NT2/D1 (cell line): Measurements from ENCODE around the gene SMPDL3A.

Experiments
- DNase-seq: peaks from one replicate; pipeline ENCODE4 v3.0.0-alpha.2; 2011; ENCODE audit warnings: low read depth, low spot score
- H3K27me3 ChIP-seq: 2 replicates; pipeline ENCODE4 v1.6.0; 2011; ENCODE audit warnings: mild to moderate bottlenecking; ENCODE audit not compliant: insufficient read length, insufficient read depth
- H3K36me3 ChIP-seq: 2 replicates; pipeline ENCODE4 v1.6.1; 2011; ENCODE audit warnings: mild to moderate bottlenecking, low read length, mixed read lengths; ENCODE audit not compliant: insufficient read depth, insufficient read length
- H3K4me1 ChIP-seq: 2 replicates; pipeline ENCODE4 v1.5.1; 2011; ENCODE audit not compliant: insufficient read depth, insufficient read length
- H3K4me3 ChIP-seq: 2 replicates; pipeline ENCODE4 v1.5.1; 2011; ENCODE audit warnings: low read depth; ENCODE audit not compliant: insufficient read length
- H3K9ac ChIP-seq: 2 replicates; pipeline ENCODE4 v1.6.0; 2011; ENCODE audit warnings: low read depth; ENCODE audit not compliant: insufficient read length
- H3K9me3 ChIP-seq: 2 replicates; pipeline ENCODE4 v1.5.1; 2011; ENCODE audit warnings: mild to moderate bottlenecking, low read length; ENCODE audit not compliant: insufficient read depth
- SUZ12 ChIP-seq: IDR thresholded peaks from 2 replicates; pipeline ENCODE4 v1.6.1; 2011; ENCODE audit not compliant: insufficient read length, insufficient read depth; ENCODE audit errors: extremely low read depth
- YY1 ChIP-seq: IDR thresholded peaks from 2 replicates; pipeline ENCODE4 v1.6.1; 2011; ENCODE audit not compliant: insufficient read length, insufficient read depth
- ZNF274 ChIP-seq: IDR thresholded peaks from 2 replicates; pipeline ENCODE4 v1.6.1; 2011; ENCODE audit warnings: mild to moderate bottlenecking, low read depth, low read length

SMPDL3A gene

DNA sequence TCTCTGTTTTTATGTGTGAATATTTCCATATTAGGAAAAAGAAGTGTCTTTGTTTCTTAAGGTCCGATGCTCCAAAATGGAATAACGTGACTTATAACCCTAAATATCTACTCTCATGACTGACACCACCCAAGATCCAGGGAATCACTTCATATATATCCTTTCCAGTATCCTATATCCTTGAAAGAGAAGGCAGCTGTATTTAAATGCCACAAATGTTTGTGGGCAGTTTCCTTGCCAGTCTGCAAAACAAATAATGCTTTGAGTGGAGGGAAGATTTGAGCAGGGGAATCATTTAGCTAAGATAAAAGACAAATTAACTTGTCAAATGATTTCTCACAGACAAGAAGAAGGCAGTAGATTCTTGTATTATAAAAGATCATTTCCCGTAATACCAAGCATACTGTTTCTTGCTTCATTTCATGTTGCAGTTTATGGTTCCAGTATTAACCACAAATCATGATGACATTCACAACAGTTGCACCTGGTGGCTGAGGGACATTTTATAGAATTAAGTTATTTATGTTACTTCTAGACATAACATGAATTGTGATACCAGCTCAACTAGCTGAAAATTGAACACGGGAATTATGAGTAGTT, 39.5 kb upstream of the SMPDL3A start:
- no peak overlapping the region for H3K9ac ChIP-seq
- H3K36me3 ChIP-seq, result no peaks in the 10 kb centered on the region
- TF ChIP-seq YY1, result no peak
- TF ChIP-seq SUZ12, result no peak
- TF ChIP-seq ZNF274, result no peak
- no peak for DNase-seq
- peaks cover 5% of the 10 kb centered on the region; the same call in 1 of the 2 replicates for H3K9me3 ChIP-seq
- H3K27me3 ChIP-seq, result peaks cover 9% of the 10 kb centered on the region
- H3K4me1 ChIP-seq, result no peaks in the 10 kb centered on the region
- no peak overlapping the region for H3K4me3 ChIP-seq

DNA sequence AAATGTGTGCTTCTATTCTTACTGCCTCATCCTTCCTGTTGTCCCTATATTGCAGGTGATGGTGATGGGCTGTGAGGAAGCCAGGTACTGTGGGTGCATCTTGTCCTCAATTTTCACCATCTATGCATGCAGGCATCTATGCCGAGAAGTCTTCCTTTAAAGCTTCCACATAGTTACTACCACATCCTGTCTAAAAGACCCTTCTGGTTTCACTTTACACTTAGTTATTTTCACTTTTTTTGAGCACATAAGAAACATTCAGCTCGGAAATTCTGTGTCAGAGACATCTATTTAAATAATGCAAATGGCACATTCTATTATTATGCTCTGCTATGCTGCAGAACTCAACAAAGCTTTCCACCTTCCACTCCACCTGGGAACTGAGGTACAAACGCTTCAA, 37.7 kb upstream of the SMPDL3A start:
- Histone ChIP-seq H3K36me3 (no peaks in the 10 kb centered on the region), H3K9ac (no peak overlapping the region), H3K4me1 (no peaks in the 10 kb centered on the region), H3K4me3 (no peak overlapping the region), H3K27me3 (peaks cover 12% of the 10 kb centered on the region), H3K9me3 (peaks cover 10% of the 10 kb centered on the region; the same call in 1 of the 2 replicates)
- TF ChIP-seq YY1, result no peak
- TF ChIP-seq ZNF274, result no peak
- TF ChIP-seq SUZ12, result no peak
- no peak for DNase-seq

- no peaks in the 10 kb centered on the region for H3K4me1 ChIP-seq
- no peaks in the 10 kb centered on the region for H3K36me3 ChIP-seq
- peaks cover 10% of the 10 kb centered on the region; the same call in 1 of the 2 replicates for H3K9me3 ChIP-seq
- H3K9ac ChIP-seq, result no peak overlapping the region
- peaks cover 24% of the 10 kb centered on the region for H3K27me3 ChIP-seq
- TF ChIP-seq SUZ12 (no peak), ZNF274 (no peak), YY1 (no peak)
- no peak overlapping the region for H3K4me3 ChIP-seq
- no peak for DNase-seq
Observed at GRCh38 chr6:122752459-122752858, 36.6 kb upstream of the SMPDL3A start.

DNA sequence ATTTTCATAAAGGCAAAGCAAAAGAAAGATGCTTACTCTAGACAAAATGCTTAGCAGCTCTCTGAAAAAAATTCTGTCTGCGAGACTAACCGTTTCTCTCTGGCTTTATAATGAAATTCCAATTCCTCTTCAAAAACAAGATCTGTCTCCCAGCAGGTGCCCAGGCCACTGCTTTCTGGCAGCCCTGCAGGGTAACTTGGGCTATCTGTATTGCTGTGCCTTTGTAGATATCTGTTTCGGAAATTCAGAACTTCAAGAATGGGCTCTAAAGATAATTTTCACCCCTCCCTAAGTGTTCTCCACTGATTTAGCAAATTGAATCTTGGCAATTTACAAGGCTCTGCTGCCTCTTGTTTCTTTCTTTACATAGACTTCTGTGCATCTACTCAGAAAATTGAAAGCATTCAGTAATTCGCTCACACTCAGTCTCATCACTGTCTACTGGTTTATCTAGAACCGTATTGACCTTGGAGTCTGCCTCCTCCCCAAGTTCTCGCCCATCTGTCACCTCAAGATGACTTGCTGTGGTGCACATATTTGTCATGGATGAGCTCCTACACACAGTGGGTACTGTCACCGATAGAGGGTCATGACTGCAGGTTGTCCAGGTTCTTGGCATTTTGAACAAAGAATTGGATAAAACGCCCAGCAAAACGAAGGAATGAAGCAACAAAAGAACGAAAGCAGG, 35.9 kb upstream of the SMPDL3A start:
- no peak overlapping the region for H3K4me3 ChIP-seq
- H3K4me1 ChIP-seq, result no peaks in the 10 kb centered on the region
- no peak for DNase-seq
- no peak overlapping the region for H3K9ac ChIP-seq
- peaks cover 26% of the 10 kb centered on the region for H3K27me3 ChIP-seq
- H3K9me3 ChIP-seq, result peaks cover 10% of the 10 kb centered on the region; the same call in 1 of the 2 replicates
- no peak for TF ChIP-seq ZNF274
- TF ChIP-seq SUZ12, result no peak
- TF ChIP-seq YY1, result no peak
- no peaks in the 10 kb centered on the region for H3K36me3 ChIP-seq

DNA sequence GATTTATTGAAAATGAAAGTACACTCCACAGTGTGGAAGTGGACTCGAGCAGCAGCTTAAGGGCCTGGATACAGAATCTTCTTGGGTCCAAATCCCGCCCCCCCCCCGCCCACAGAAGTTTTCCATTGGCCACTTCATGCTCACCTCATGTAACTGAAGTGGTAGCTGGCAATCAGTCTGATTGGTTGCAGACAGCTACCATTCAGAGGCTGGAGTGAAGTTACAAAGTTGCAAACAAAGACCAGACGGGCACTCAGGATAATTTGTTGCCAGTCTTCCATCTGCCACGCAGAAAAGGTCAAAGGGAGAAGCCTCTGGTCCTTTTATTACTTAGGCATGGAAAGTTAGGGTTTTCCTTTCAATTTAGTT, 35.4 kb upstream of the SMPDL3A start:
- TF ChIP-seq ZNF274 (no peak), SUZ12 (no peak), YY1 (no peak)
- Histone ChIP-seq H3K4me3 (no peak overlapping the region), H3K36me3 (no peaks in the 10 kb centered on the region), H3K9me3 (peaks cover 10% of the 10 kb centered on the region; the same call in 1 of the 2 replicates), H3K27me3 (peaks cover 26% of the 10 kb centered on the region), H3K4me1 (no peaks in the 10 kb centered on the region), H3K9ac (no peak overlapping the region)
- no peak for DNase-seq

DNA sequence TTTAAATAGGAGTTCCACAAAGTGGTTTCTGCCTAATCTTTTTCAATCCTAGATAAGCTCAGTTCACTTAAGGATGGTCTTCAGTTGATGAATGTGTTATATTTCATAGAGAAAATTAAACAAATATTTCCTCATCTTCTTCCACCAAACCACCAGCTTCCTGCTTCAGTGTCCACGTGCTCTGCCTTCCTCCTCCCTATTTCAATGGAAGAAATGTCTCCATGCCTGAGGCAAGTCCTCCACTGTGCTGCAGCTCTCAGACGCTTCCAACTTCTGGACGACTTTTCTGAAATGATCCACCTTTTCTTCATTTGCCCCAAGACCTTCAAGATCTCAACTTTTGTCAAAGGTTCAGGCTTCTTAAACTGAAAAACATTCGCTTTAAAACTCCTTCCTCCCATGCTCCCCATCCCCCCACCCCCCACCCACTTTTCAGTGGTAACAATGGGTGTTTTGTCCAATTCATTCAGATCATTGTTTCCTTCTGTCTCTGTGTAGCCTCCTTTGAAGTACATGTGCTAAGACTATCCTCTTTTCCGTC, 34.8 kb upstream of the SMPDL3A start:
- no peak for TF ChIP-seq YY1
- TF ChIP-seq ZNF274, result no peak
- TF ChIP-seq SUZ12, result no peak
- DNase-seq, result no peak
- H3K4me1 ChIP-seq, result no peaks in the 10 kb centered on the region
- H3K4me3 ChIP-seq, result no peak overlapping the region
- peaks cover 26% of the 10 kb centered on the region for H3K27me3 ChIP-seq
- no peak overlapping the region for H3K9ac ChIP-seq
- H3K9me3 ChIP-seq, result peaks cover 10% of the 10 kb centered on the region; the same call in 1 of the 2 replicates
- H3K36me3 ChIP-seq, result no peaks in the 10 kb centered on the region

- DNase-seq, result peak; percentile 74
- Histone ChIP-seq H3K27me3 (peaks cover 26% of the 10 kb centered on the region), H3K4me1 (no peaks in the 10 kb centered on the region), H3K36me3 (no peaks in the 10 kb centered on the region), H3K9me3 (peaks cover 10% of the 10 kb centered on the region; the same call in 1 of the 2 replicates), H3K4me3 (no peak overlapping the region), H3K9ac (no peak overlapping the region)
- TF ChIP-seq YY1 (no peak), ZNF274 (no peak), SUZ12 (no peak)
Observed at GRCh38 chr6:122755901-122756300, 33.2 kb upstream of the SMPDL3A start.
